ENCODE results near the gene IARS1. TPM values are rescaled to one million over a fixed set of nuclear protein-coding genes. Genes with fewer than 3 reads are reported as not detected.

IARS1 gene
- total and polyA plus RNA-seq, 2 of the 8 experiments (the other 6 are each of a cell fraction or from before 2014, with no cell fraction given) = 74.9 to 243 TPM

DNA sequence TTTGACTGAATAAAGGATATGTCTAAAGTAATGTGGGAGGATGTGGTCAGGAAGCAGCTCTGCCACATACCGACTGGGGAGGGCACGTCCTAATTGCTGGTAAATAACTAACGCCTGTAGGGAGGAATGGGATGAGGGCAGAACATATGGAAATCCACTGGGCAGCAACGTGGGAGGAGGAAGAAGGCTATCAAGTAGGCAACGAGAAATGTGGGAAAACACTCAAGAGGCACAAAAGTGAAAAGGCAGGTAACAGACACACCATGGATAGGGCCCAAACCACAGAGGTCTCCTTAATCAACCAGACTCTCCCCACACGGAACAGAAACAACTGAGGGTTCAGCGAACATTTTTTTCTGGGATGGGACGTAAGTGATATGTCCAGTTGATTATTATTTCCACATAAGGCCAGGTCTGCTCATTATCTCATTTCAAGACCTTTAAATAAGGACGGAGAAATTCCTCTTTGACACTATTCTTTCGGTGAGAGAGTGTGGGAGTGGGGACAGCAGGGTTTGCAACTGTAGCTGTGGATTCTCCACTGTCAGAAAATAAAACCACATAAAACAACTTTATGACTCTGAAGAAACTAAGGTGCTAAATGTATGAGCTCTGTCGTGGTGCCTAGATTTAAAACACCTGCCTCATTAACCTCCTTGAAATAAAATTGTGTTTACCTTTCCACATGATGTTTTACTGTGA, 17.0 kb downstream of the IARS1 start:
- Histone ChIP-seq H3K36me3 (ENCODE audit: control insufficient read depth in 2 of 4, insufficient read depth in 4 of 4, low read length in 3 of 4) (peaks cover 52 to 96% (median 76%) of the 10 kb centered on the region in 4 experiments), H4K8ac (ENCODE audit: extremely low read depth, insufficient read depth, low read length) (no peak overlapping the region), H3K4me2 (ENCODE audit: insufficient read depth in 1 of 2, low read depth in 2 of 2, low read length in 2 of 2) (no peak overlapping the region), H3K4me1 (replicated peaks in 1 of 4; ENCODE audit: control insufficient read depth in 3 of 4, insufficient read depth in 4 of 4, low read length in 3 of 4) (no peaks in the 10 kb centered on the region), H3K27ac (ENCODE audit: low read depth, low read length) (no peak overlapping the region), H4K91ac (replicated peaks; ENCODE audit: insufficient read length, low read length) (no peak overlapping the region), H2AFZ (ENCODE audit: low read length) (no peak overlapping the region), H3K23me2 (ENCODE audit: low read depth, low read length) (no peaks in the 10 kb centered on the region), H3K23ac (ENCODE audit: insufficient read length) (no peak overlapping the region), H3K56ac (replicated peaks; ENCODE audit: insufficient read length, low read depth, low read length) (no peak overlapping the region), H4K20me1 (replicated peaks in 1 of 2; ENCODE audit: control insufficient read depth in 1 of 2, insufficient read depth in 2 of 2, low read length in 2 of 2) (peaks cover under 1 to 13% of the 10 kb centered on the region in 2 experiments), H3K79me1 (ENCODE audit: low read depth, low read length) (no peaks in the 10 kb centered on the region; the same call in 1 of the 2 replicates), H3K4me3 (ENCODE audit: extremely low read depth in 1 of 4, insufficient read depth in 2 of 4, low read depth in 3 of 4, low read length in 4 of 4) (no peak overlapping the region), H3K79me2 (ENCODE audit: control insufficient read depth in 1 of 2, insufficient read depth in 2 of 2, low read length in 2 of 2) (peaks cover 0 to 3% of the 10 kb centered on the region in 2 experiments; a peak in 1 of 4 replicates), H2BK120ac (replicated peaks; ENCODE audit: low read depth, low read length) (no peak overlapping the region), H4K5ac (ENCODE audit: insufficient read length, low read depth, low read length) (no peak overlapping the region), H2BK20ac (ENCODE audit: low read length) (no peak overlapping the region), H3K9ac (replicated peaks in 1 of 4; ENCODE audit: extremely low read depth in 1 of 4, low read depth in 3 of 4, low read length in 3 of 4) (no peak overlapping the region), H2BK12ac (ENCODE audit: low read depth, low read length) (no peak overlapping the region), H3K9me3 (ENCODE audit: insufficient read depth in 2 of 2, low read depth in 1 of 2, low read length in 1 of 2) (no peaks in the 10 kb centered on the region), H3K14ac (ENCODE audit: insufficient read length) (no peak overlapping the region), H3K27me3 (replicated peaks in 1 of 4; ENCODE audit: control insufficient read depth in 3 of 4, extremely low read depth in 1 of 4, insufficient read depth in 3 of 4, low read length in 3 of 4) (no peaks in the 10 kb centered on the region), H2AK5ac (ENCODE audit: low read depth, low read length) (no peak overlapping the region), H2BK15ac (ENCODE audit: low read length) (no peak overlapping the region), H2BK5ac (ENCODE audit: low read depth, low read length) (no peak overlapping the region), H3K4ac (replicated peaks; ENCODE audit: insufficient read length, low read depth, low read length) (no peak overlapping the region), H3K18ac (ENCODE audit: extremely low read depth, low read length) (no peak overlapping the region)
- ChIA-PET POLR2A (ENCODE audit: partially characterized antibody) (interaction anchor here (0.6 to 7.2 kb wide), 11 partner anchors 8 to 449 kb away, joined by 3 to 87 read pairs (median 4); no protein-coding TSS in a partner anchor), CTCF (ENCODE audit: partially characterized antibody) (interaction anchor here (0.6 to 1.5 kb wide), 5 partner anchors 15 to 137 kb away, joined by 3 to 4 read pairs (median 3); no protein-coding TSS in a partner anchor)
- TF ChIP-seq GTF2F1 (IDR thresholded peaks at IDR 0.05; ENCODE audit: borderline replicate concordance, low read depth, low read length) (no peak), TCF12 (IDR thresholded peaks at IDR 0.05; ENCODE audit: low read depth, low read length) (no peak), SIRT6 (IDR thresholded peaks at IDR 0.05; ENCODE audit: low read length) (no peak), ASH2L (IDR thresholded peaks at IDR 0.05; ENCODE audit: low read length) (no peak)
- WGBS, 2 experiments (ENCODE audit: extremely low coverage in 1 of 2, insufficient coverage in 1 of 2, insufficient read length in 1 of 2, insufficient replicate concordance in 2 of 2, low coverage in 1 of 2, low lambda C conversion rate in 2 of 2, missing lambda C conversion rate in 1 of 2) = 88% methylated on average over 11 of the region's 11 CpGs; no CpG with 5 or more reads in 1 of the 2 experiments
- DNase-seq (ENCODE audit: low read depth in 1 of 2, low spot score in 2 of 2) = no peak
- no peak for FAIRE-seq
